T-cell (primary cell): ENCODE results near the gene CTXND1. TPM values are rescaled to one million over a fixed set of nuclear protein-coding genes. Genes with fewer than 3 reads are reported as not detected.

Experiments used
- ATAC-seq, 4 experiments: fragments of 200-7000 bp in 3 of 4; fragments of 150-1000 bp in 1 of 4; cut with Tn5 transposase; replicated peaks in 1 of 4; 1 replicate in 3 of 4; 2 replicates in 1 of 4; pipeline ENCODE4 v1.10.0; 2021; ENCODE audit warnings: moderate library complexity in 3 of 4, mild to moderate bottlenecking in 2 of 4, moderate number of reproducible peaks in 1 of 4
- CTCF ChIA-PET, 2 donors: fragments of 300-600 bp; sonication (Branson Sonifier 250); formaldehyde crosslinking; loops; one replicate each; lab custom pipeline; 2022; ENCODE audit warnings: antibody characterized with exemption in 2 of 2; lab: Charles Lee
- POLR2A ChIA-PET, 2 donors: fragments of 300-600 bp; sonication (Branson Sonifier 250); formaldehyde crosslinking; loops; one replicate each; lab custom pipeline; 2022; ENCODE audit warnings: antibody characterized with exemption in 2 of 2; lab: Charles Lee
- DNase-seq, 35 experiments: peaks; one replicate each; pipeline versions ENCODE4 v3.0.0 to v3.0.0-alpha.2; 2013 to 2023
- H3K27ac ChIP-seq: one replicate; pipeline ENCODE4 v1.5.1; 2013; ENCODE audit warnings: low read length
- H3K27me3 ChIP-seq, 2 experiments: replicated peaks in 1 of 2; 1 replicate in 1 of 2; 2 replicates in 1 of 2; pipeline versions ENCODE4 v1.6.1 to v1.7.0; 2013; ENCODE audit warnings: low read length in 1 of 2, mixed read lengths in 1 of 2; ENCODE audit not compliant: control insufficient read depth in 2 of 2, insufficient read depth in 2 of 2; ENCODE audit errors: extremely low read depth in 1 of 2
- H3K36me3 ChIP-seq, 2 donors: 1 replicate in 1 of 2; 2 replicates in 1 of 2; pipeline versions ENCODE4 v1.6.1 to v1.7.0; 2013; ENCODE audit warnings: low read length in 1 of 2; ENCODE audit not compliant: control insufficient read depth in 2 of 2, insufficient read depth in 1 of 2; ENCODE audit errors: extremely low read depth in 1 of 2
- H3K4me1 ChIP-seq, 2 experiments: 1 replicate in 1 of 2; 2 replicates in 1 of 2; pipeline versions ENCODE4 v1.6.1 to v1.7.0; 2013; ENCODE audit warnings: low read length in 2 of 2, mixed read lengths in 1 of 2; ENCODE audit not compliant: insufficient read depth in 2 of 2, control insufficient read depth in 1 of 2; ENCODE audit errors: extremely low read depth in 1 of 2
- H3K4me3 ChIP-seq, 2 donors: 1 replicate in 1 of 2; 2 replicates in 1 of 2; pipeline versions ENCODE4 v1.5.1 to v1.7.0; 2013; ENCODE audit warnings: mild to moderate bottlenecking in 2 of 2, low read length in 1 of 2, moderate library complexity in 1 of 2; ENCODE audit not compliant: control insufficient read depth in 1 of 2; ENCODE audit errors: extremely low read depth in 1 of 2
- H3K9me3 ChIP-seq: 2 replicates; pipeline ENCODE4 v1.7.0; 2013
- H3K27ac Mint-ChIP-seq, 2 donors: one replicate each; pipeline ENCODE4 v1.8.0; 2020 to 2021; ENCODE audit warnings: mild to moderate bottlenecking in 2 of 2, mixed read lengths in 2 of 2
- H3K27me3 Mint-ChIP-seq, 2 donors: one replicate each; pipeline ENCODE4 v1.8.0; 2021 to 2022; ENCODE audit warnings: mixed read lengths in 2 of 2
- H3K36me3 Mint-ChIP-seq: one replicate; pipeline ENCODE4 v1.8.0; 2021; ENCODE audit warnings: mixed read lengths
- H3K4me1 Mint-ChIP-seq, 3 donors: one replicate each; pipeline ENCODE4 v1.8.0; 2020 to 2022; ENCODE audit warnings: mixed read lengths in 3 of 3, mild to moderate bottlenecking in 1 of 3
- H3K4me3 Mint-ChIP-seq, 3 donors: one replicate each; pipeline ENCODE4 v1.8.0; 2020 to 2022; ENCODE audit warnings: mild to moderate bottlenecking in 3 of 3, mixed read lengths in 3 of 3, moderate library complexity in 3 of 3
- H3K9me3 Mint-ChIP-seq, 3 donors: one replicate each; pipeline ENCODE4 v1.8.0; 2020 to 2022; ENCODE audit warnings: mixed read lengths in 3 of 3
- WGBS: methylation state at CpG from one replicate; pipeline ENCODE4 v1.1.5; 2013; ENCODE audit warnings: missing lambda C conversion rate; ENCODE audit not compliant: insufficient coverage; 5-methylcytosine and 5-hydroxymethylcytosine counted together
- total RNA-seq, 35 experiments: library from RNA in 6 of 35; stranded (reverse) in 6 of 35; fragments of 120-200 nt in 1 of 35; gene quantifications; one replicate each; pipeline versions ENCODE4 v1.2.1 to v1.2.4 and lab custom pipeline; 2013 to 2026

CTXND1 gene
- total RNA-seq, 5 donors from 2014 or later (not counting 1 experiment from before 2014, with no cell fraction given) = not detected

DNA sequence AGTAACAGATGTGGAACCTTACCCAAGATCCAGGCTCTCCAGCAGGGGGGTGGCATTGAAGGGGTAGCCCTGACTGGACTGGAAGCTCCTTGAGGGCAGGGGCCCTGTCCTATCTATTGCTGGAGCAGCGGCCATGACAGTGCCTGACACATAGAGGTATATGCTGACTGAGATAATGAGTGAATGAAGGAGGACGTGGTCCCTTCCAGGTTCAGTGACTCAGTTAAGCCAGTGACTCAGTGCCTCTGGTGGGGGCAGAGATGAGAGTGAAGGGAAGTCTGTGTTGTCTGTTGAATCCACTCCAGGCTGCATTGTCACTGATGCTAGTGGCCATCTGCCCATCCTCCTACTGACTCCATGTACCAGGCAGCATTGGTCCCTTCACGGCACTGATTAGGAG is 13.0 kb upstream of the CTXND1 start:
- H3K4me3 ChIP-seq = no peak overlapping the region
- H3K4me1 ChIP-seq = no peaks in the 10 kb centered on the region
- 67% methylated on average over 2 of the region's 3 CpGs for WGBS
- no peaks in the 10 kb centered on the region for H3K9me3 ChIP-seq
- CTCF ChIA-PET = no interaction called here
- ATAC-seq (no peak), DNase-seq (no peak)
- Mint-ChIP-seq H3K27me3 (peaks cover 29 to 38% of the 10 kb centered on the region in 2 donors), H3K9me3 (peaks cover 0 to 4% (median 4%) of the 10 kb centered on the region in 3 donors), H3K4me3 (no peak overlapping the region), H3K36me3 (no peaks in the 10 kb centered on the region), H3K4me1 (no peaks in the 10 kb centered on the region), H3K27ac (no peak overlapping the region)
- POLR2A ChIA-PET = no interaction called here
- peaks cover 11 to 32% of the 10 kb centered on the region in 2 experiments for H3K27me3 ChIP-seq
- H3K36me3 ChIP-seq = no peaks in the 10 kb centered on the region
- no peak overlapping the region for H3K27ac ChIP-seq

DNA sequence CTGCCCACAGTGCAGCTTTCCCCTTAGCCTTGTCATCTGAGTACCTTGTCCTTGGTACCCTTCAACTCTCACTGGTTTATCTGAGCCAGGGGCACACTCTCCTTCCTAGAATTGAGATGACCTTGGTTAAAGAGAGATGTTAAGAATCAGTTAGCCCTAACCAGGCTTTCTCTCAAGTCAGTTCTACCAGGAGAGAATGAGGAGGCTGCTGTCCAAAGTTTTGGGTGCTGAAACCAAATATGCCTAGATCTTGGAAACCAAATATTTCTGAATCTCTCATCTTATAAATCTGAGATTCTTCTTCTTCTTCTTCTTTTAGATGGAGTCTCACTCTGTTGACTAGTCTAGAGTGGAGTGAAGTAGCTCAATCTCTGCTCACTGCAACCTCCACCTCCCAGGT is 12.0 kb upstream of the CTXND1 start:
- Mint-ChIP-seq H3K9me3 (peaks cover 0 to 4% (median 4%) of the 10 kb centered on the region in 3 donors), H3K27ac (no peak overlapping the region), H3K4me3 (no peak overlapping the region), H3K4me1 (no peaks in the 10 kb centered on the region), H3K36me3 (no peaks in the 10 kb centered on the region), H3K27me3 (peaks cover 35 to 41% of the 10 kb centered on the region in 2 donors)
- Histone ChIP-seq H3K4me3 (no peak overlapping the region), H3K27ac (no peak overlapping the region), H3K9me3 (no peaks in the 10 kb centered on the region), H3K4me1 (no peaks in the 10 kb centered on the region), H3K27me3 (peaks cover 13 to 37% of the 10 kb centered on the region in 2 experiments), H3K36me3 (no peaks in the 10 kb centered on the region)
- ChIA-PET POLR2A (no interaction called here), CTCF (no interaction called here)
- no peak for DNase-seq
- ATAC-seq = no peak

DNA sequence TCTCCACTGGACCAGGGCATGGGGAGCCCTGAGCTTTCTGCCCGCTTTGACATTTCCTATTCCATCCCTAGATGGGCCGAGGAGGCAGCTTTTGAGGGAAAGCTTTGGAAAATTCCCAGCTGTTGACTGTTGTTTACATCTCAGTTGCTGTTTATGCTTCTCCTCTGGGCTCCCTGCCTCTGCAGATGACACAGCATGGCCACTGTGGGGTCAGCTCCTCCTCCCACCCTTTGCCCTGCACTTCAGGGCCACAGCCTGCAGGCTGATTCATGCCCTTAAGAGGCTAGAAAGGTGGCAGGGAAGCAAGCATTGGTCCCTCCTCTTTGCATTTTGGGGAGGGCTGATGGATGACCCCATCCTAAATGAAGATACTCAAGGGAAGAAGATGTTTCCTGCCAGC is 8.5 kb upstream of the CTXND1 start:
- no peak for DNase-seq
- Histone ChIP-seq H3K4me1 (no peaks in the 10 kb centered on the region), H3K27ac (no peak overlapping the region), H3K36me3 (no peaks in the 10 kb centered on the region), H3K27me3 (peaks cover 15 to 28% of the 10 kb centered on the region in 2 experiments), H3K4me3 (no peak overlapping the region), H3K9me3 (no peaks in the 10 kb centered on the region)
- CTCF ChIA-PET = no interaction called here
- no peak overlapping the region for H3K4me3 Mint-ChIP-seq
- 40% methylated on average over 2 of the region's 2 CpGs for WGBS
- no peak for ATAC-seq
- H3K4me1 Mint-ChIP-seq = no peaks in the 10 kb centered on the region
- no peak overlapping the region for H3K27ac Mint-ChIP-seq
- peaks cover 0 to 4% (median 4%) of the 10 kb centered on the region in 3 donors for H3K9me3 Mint-ChIP-seq
- no peaks in the 10 kb centered on the region for H3K36me3 Mint-ChIP-seq
- POLR2A ChIA-PET = no interaction called here
- peaks cover 30 to 50% of the 10 kb centered on the region in 2 donors for H3K27me3 Mint-ChIP-seq

DNA sequence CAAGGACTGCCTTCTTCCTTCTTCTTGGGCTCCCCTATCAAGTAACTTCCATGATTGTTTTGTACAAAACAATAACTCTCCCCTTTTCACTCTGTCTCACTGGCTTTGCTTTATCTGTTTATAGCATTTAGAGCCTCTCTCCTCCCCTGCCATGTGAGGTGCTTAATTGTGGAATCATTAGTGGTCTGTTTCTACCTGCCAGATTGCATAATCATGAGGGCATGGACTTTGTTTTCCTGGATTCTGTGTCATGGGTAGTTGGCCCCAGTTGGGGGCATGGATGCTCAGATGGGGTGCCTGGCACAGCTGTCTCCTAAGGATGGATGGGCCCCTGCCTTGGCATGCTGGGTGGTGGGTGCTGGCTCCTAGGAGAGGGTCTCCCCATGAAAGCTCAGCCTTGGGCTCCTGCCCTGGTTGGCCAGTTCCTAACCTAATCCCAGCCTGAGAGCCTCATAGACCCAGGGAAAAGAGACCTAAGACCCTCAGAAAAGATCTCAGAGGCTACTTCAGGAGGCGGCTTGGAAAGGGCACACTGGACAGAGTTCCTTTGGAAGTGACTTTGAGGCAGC is 8.0 kb upstream of the CTXND1 start:
- Histone ChIP-seq H3K27ac (no peak overlapping the region), H3K36me3 (no peaks in the 10 kb centered on the region), H3K4me3 (no peak overlapping the region), H3K4me1 (no peaks in the 10 kb centered on the region), H3K9me3 (no peaks in the 10 kb centered on the region), H3K27me3 (peaks cover 15 to 30% of the 10 kb centered on the region in 2 experiments)
- ChIA-PET POLR2A (no interaction called here), CTCF (no interaction called here)
- Mint-ChIP-seq H3K27me3 (peaks cover 35 to 55% of the 10 kb centered on the region in 2 donors), H3K36me3 (no peaks in the 10 kb centered on the region), H3K4me3 (no peak overlapping the region), H3K9me3 (peaks cover 0 to 4% (median 4%) of the 10 kb centered on the region in 3 donors), H3K4me1 (no peaks in the 10 kb centered on the region), H3K27ac (no peak overlapping the region)
- DNase-seq (no peak), ATAC-seq (no peak)
- WGBS = 89% methylated on average over 1 of the region's 1 CpG

DNA sequence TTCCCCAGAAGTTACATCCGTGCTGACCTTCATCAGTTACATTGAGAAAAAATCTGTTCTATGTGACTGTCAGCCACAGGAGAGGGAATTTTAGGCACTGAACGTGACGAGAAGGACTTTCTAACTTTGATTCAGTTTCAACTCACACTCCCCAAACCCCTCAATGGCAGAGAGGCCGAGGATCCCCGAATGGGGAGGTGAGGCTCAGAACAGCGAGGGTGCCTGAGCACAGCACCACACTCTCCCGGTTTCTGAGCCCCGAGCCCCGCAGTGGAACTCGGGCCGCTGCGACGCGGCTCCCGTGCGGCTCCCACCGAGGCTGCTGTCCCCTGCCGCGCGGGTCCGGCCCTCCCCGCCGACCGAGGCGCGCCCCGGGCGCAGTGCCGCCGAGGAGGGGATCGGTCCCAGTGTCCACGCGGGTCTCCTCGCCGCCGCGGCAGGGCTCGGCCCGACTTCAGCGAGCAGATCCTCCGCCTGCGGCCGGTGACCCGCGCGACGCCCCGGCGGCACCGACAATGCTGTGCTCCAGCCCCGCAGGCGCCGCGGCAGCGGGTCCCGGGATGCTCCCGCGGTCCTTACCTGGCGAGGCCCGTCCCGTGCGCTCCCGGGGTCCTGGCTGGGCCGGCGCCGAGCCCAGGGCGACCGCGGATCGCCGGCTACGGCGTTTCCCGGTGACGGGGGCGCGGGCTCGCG is 439 bp downstream of the CTXND1 start:
- Histone ChIP-seq H3K4me1 (peaks cover 0 to 2% of the 10 kb centered on the region in 2 experiments), H3K9me3 (no peaks in the 10 kb centered on the region), H3K27me3 (peaks cover 20 to 23% of the 10 kb centered on the region in 2 experiments), H3K36me3 (no peaks in the 10 kb centered on the region), H3K27ac (no peak overlapping the region), H3K4me3 (peak overlapping the region in 1 of 2 donors; percentile 32)
- Mint-ChIP-seq H3K9me3 (no peaks in the 10 kb centered on the region), H3K36me3 (no peaks in the 10 kb centered on the region), H3K4me1 (peaks cover 0 to 10% (median 10%) of the 10 kb centered on the region in 3 donors), H3K4me3 (peak overlapping the region; percentile 21 to 57 (median 24)), H3K27me3 (peaks cover 73 to 74% of the 10 kb centered on the region in 2 donors), H3K27ac (no peak overlapping the region)
- POLR2A ChIA-PET = no interaction called here
- DNase-seq (no peak), ATAC-seq (no peak)
- WGBS = 3% methylated on average over 76 of the region's 79 CpGs
- CTCF ChIA-PET = no interaction called here

DNA sequence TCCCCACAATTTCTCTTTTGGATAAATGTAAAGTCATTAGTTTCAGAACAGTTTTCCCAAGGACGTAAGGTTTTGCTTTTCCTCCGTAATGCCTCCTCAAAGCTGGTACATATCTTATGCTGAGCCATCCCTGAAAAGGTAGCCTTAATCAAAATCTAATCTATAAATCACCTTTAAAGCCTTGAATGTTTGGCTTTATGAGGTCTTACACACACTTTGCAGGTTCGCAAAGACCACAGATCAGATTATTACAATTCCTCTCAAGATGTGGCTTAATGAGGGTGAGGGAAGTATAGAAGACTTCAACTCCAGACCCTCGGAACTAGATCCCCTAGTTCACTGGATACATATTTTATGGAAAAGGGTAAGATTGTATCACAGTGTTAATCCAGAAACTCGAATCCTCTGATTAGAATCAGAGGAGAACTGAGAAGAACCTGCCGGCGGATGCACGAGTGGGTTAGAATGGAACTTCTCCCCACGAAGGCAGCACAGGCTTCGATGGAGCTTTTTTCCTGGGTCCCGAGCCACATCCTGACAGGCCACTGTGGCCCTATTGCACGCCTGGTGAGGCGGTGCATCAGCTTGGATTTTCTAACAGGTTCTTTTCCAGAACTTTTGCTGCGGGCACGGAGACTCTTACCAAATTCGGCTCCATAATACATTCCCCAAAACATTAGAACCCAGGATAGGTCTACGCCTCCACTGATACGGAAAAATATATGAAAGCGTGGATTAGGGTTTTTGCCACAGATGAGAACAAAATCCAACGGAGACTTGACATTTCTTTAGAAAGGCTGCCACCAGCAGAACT is 1.2 kb downstream of the CTXND1 start:
- H3K36me3 ChIP-seq = no peaks in the 10 kb centered on the region
- CTCF ChIA-PET = no interaction called here
- H3K4me3 Mint-ChIP-seq = peak overlapping the region; percentile 21 to 57 (median 24)
- DNase-seq = no peak
- 77% methylated on average over 15 of the region's 20 CpGs for WGBS
- peaks cover 17 to 23% of the 10 kb centered on the region in 2 experiments for H3K27me3 ChIP-seq
- no peak overlapping the region for H3K4me3 ChIP-seq
- no peak for ATAC-seq
- peaks cover 0 to 2% of the 10 kb centered on the region in 2 experiments for H3K4me1 ChIP-seq
- no peaks in the 10 kb centered on the region for H3K9me3 Mint-ChIP-seq
- H3K4me1 Mint-ChIP-seq = peaks cover 0 to 10% (median 10%) of the 10 kb centered on the region in 3 donors
- peaks cover 73 to 76% of the 10 kb centered on the region in 2 donors for H3K27me3 Mint-ChIP-seq
- H3K27ac Mint-ChIP-seq = no peak overlapping the region
- H3K36me3 Mint-ChIP-seq = no peaks in the 10 kb centered on the region
- no peak overlapping the region for H3K27ac ChIP-seq
- H3K9me3 ChIP-seq = no peaks in the 10 kb centered on the region
- POLR2A ChIA-PET = no interaction called here
